ENCODE data around the gene NCAPH2. TPM values are rescaled to one million over a fixed set of nuclear protein-coding genes. Genes with fewer than 3 reads are reported as not detected.

The NCAPH2 gene
- total RNA-seq, 1 donor from 2014 or later, result 41.7 TPM

DNA sequence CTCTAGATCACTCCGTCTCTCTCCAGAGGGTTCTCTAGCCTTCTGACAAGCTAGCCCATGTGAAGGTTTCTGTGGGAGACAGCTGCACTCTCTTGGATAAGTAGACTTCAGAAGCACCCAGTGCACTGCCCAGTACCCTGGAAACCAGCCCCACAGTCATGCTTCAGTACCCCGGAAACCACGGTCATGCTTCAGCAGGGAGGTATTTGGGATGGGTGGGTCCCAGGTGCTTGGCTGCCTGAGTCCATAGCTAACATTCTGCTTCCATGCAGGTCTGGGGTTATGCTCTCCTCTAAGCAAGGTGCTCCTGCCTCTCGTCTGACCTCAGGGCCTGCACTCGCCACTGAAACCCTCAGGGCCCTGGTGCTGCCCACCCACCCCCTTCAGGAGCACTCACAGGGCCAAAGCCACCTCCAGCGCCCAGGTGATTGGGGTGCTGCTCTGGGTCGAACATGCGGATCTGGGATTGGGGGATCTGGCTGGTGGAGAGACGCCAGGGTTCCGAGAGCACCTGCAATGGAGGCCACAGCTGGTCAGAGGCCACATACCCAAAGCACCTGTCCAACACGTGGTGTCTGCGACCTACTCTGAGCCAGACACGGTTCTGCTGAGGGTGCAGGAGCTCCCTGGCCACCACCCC, 62.0 kb downstream of the NCAPH2 start:
- H3K27ac ChIP-seq, result no peak overlapping the region
- H3K4me3 ChIP-seq, result no peak overlapping the region
- H3K36me3 ChIP-seq, result no peaks in the 10 kb centered on the region
- TF ChIP-seq CTCF (IDR thresholded peaks at IDR 0.05), result no peak
- H3K4me1 ChIP-seq, result no peaks in the 10 kb centered on the region
- no peak for DNase-seq (ENCODE audit: low spot score in 2 of 2)
- H3K9me3 ChIP-seq, result no peaks in the 10 kb centered on the region
- intact Hi-C loops (cut with DNase I), result no loop called here
- H3K27me3 ChIP-seq, result no peaks in the 10 kb centered on the region

- H3K27ac ChIP-seq, result no peak overlapping the region
These were observed 62.8 kb downstream of the NCAPH2 start for GRCh38 chr22:50570861-50571260.

GRCh38 chr22:50571264-50572175, 63.5 kb downstream of the NCAPH2 start:
- H3K4me1 ChIP-seq, result no peaks in the 10 kb centered on the region
- intact Hi-C loops (cut with DNase I), result no loop called here
- DNase-seq (ENCODE audit: low spot score in 2 of 2), result no peak
- no peak overlapping the region for H3K4me3 ChIP-seq
- no peak for TF ChIP-seq CTCF (IDR thresholded peaks at IDR 0.05)
- no peaks in the 10 kb centered on the region for H3K9me3 ChIP-seq
- no peaks in the 10 kb centered on the region for H3K27me3 ChIP-seq
- H3K36me3 ChIP-seq, result no peaks in the 10 kb centered on the region
- H3K27ac ChIP-seq, result no peak overlapping the region

More at GRCh38 chr22:50570861-50571260, 62.8 kb downstream of the NCAPH2 start:
- Histone ChIP-seq H3K27me3 (no peaks in the 10 kb centered on the region), H3K9me3 (no peaks in the 10 kb centered on the region), H3K4me3 (no peak overlapping the region), H3K36me3 (no peaks in the 10 kb centered on the region), H3K4me1 (no peaks in the 10 kb centered on the region)
- no peak for DNase-seq (ENCODE audit: low spot score in 2 of 2)
- TF ChIP-seq CTCF (IDR thresholded peaks at IDR 0.05), result no peak
- intact Hi-C loops (cut with DNase I), result no loop called here

DNA sequence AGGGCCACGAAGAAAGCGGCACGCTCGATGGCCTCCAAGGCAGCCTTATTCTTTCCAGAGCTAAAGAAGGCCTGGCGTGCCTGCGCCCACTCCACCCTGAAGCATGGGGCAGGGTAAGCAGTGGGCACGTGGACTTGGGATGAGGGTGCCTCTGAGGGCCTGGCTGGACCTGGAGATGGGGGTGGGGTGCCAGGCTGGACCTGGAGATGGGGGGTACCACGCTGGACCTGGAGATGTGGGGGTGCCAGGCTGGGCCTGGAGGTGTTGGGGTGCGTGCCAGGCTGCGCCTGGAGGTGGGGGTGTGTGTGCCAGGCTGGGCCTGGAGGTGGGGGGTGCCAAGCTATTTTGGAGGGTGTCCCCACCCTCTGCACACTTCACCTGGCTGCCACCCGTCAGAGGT, 64.9 kb downstream of the NCAPH2 start:
- intact Hi-C loops (cut with DNase I), result no loop called here
- no peaks in the 10 kb centered on the region for H3K36me3 ChIP-seq
- H3K9me3 ChIP-seq, result no peaks in the 10 kb centered on the region
- peaks cover 0 to under 1% of the 10 kb centered on the region in 2 donors for H3K4me1 ChIP-seq
- no peak for DNase-seq (ENCODE audit: low spot score in 2 of 2)
- H3K4me3 ChIP-seq, result no peak overlapping the region
- no peak overlapping the region for H3K27ac ChIP-seq
- TF ChIP-seq CTCF (IDR thresholded peaks at IDR 0.05), result no peak
- H3K27me3 ChIP-seq, result peaks cover under 1% of the 10 kb centered on the region

- peaks cover 5% of the 10 kb centered on the region for H3K27me3 ChIP-seq
- DNase-seq (ENCODE audit: low spot score in 2 of 2), result no peak
- intact Hi-C loops (cut with DNase I), result no loop called here
- TF ChIP-seq CTCF (IDR thresholded peaks at IDR 0.05), result no peak
- no peak overlapping the region for H3K4me3 ChIP-seq
- peaks cover 3 to 8% of the 10 kb centered on the region in 2 donors for H3K4me1 ChIP-seq
- H3K9me3 ChIP-seq, result no peaks in the 10 kb centered on the region
- no peaks in the 10 kb centered on the region for H3K36me3 ChIP-seq
- no peak overlapping the region for H3K27ac ChIP-seq
These were observed 65.7 kb downstream of the NCAPH2 start for GRCh38 chr22:50573491-50574382.
